OCI-LY7 (cell line): ENCODE measurements around the gene MRPS34. TPM values are rescaled to one million over a fixed set of nuclear protein-coding genes. Genes with fewer than 3 reads are reported as not detected.

ENCODE experiments used
- BruUV-seq: library from RNA; stranded (reverse); fragments of 400-500 nt; replicated peaks from 2 replicates; lab custom pipeline; 2021; lab: Mats Ljungman, UMichigan
- CTCF ChIA-PET: fragments of 300-600 bp; sonication (Branson Sonifier 250); formaldehyde crosslinking; loops from one replicate; lab custom pipeline; 2022; ENCODE audit warnings: antibody characterized with exemption; ENCODE audit not compliant: unreplicated experiment; lab: Charles Lee
- POLR2A ChIA-PET: fragments of 300-600 bp; sonication (Branson Sonifier 250); formaldehyde crosslinking; loops from one replicate; lab custom pipeline; 2022; ENCODE audit warnings: antibody characterized with exemption; lab: Charles Lee
- DNase-seq: peaks from one replicate; pipeline ENCODE4 v3.0.0-alpha.2; 2015; ENCODE audit warnings: low spot score
- H2AFZ ChIP-seq: fragments of 200-600 bp; sonication (generic), shearing (Covaris generic); 2 replicates; pipeline ENCODE4 v1.6.1; 2014; ENCODE audit warnings: mild to moderate bottlenecking, antibody characterized with exemption, low read length, moderate library complexity
- H3K27ac ChIP-seq: fragments of 200-600 bp; sonication (generic); 2 replicates; pipeline ENCODE4 v1.5.1; 2014; ENCODE audit warnings: mixed run types, low read depth, mild to moderate bottlenecking, moderate library complexity, low read length, inconsistent platforms; ENCODE audit not compliant: poor library complexity, severe bottlenecking
- H3K36me3 ChIP-seq: fragments of 200-600 bp; sonication (generic); 2 replicates; pipeline ENCODE4 v1.6.1; 2014; ENCODE audit warnings: mild to moderate bottlenecking, antibody characterized with exemption, low read length, moderate library complexity, mixed read lengths; ENCODE audit not compliant: insufficient read depth
- H3K4me1 ChIP-seq: fragments of 200-600 bp; sonication (generic); 2 replicates; pipeline ENCODE4 v1.5.1; 2014; ENCODE audit warnings: mild to moderate bottlenecking, low read length; ENCODE audit not compliant: insufficient read depth, poor library complexity, severe bottlenecking
- H3K4me2 ChIP-seq: fragments of 200-600 bp; sonication (generic); 2 replicates; pipeline ENCODE4 v1.6.1; 2014; ENCODE audit warnings: mild to moderate bottlenecking, low read length
- H3K4me3 ChIP-seq: fragments of 200-600 bp; sonication (generic); 2 replicates; pipeline ENCODE4 v1.5.1; 2014; ENCODE audit warnings: mild to moderate bottlenecking, low read depth, low read length; ENCODE audit not compliant: poor library complexity, severe bottlenecking
- H3K79me2 ChIP-seq: fragments of 200-600 bp; sonication (generic); 2 replicates; pipeline ENCODE4 v1.6.1; 2016; ENCODE audit warnings: low read depth, mild to moderate bottlenecking, low read length, moderate library complexity, mixed read lengths; ENCODE audit not compliant: insufficient read depth
- H3K9me2 ChIP-seq: fragments of 200-600 bp; sonication (generic); 2 replicates; pipeline ENCODE4 v1.6.1; 2016; ENCODE audit warnings: mild to moderate bottlenecking, low read length, mixed read lengths; ENCODE audit not compliant: insufficient read depth
- H3K9me3 ChIP-seq: fragments of 200-600 bp; sonication (generic); 2 replicates; pipeline ENCODE4 v1.6.1; 2014; ENCODE audit warnings: mild to moderate bottlenecking, mixed run types, low read length, mixed read lengths
- H4K20me1 ChIP-seq: fragments of 200-600 bp; sonication (generic); 2 replicates; pipeline ENCODE4 v1.6.1; 2014; ENCODE audit warnings: mild to moderate bottlenecking, antibody characterized with exemption, low read length, moderate library complexity, mixed read lengths; ENCODE audit not compliant: insufficient read depth
- EZH2phosphoT487 ChIP-seq: fragments of 200-600 bp; sonication (generic); IDR thresholded peaks from 2 replicates; pipeline ENCODE4 v1.6.1; 2018; ENCODE audit warnings: low read depth, borderline replicate concordance, mild to moderate bottlenecking, mixed run types, antibody characterized with exemption, low read length, moderate library complexity, mixed read lengths
- intact Hi-C: fragments of 100-400 bp; cut with micrococcal nuclease; formaldehyde crosslinking; loops from one replicate; pipeline ENCODE4 v1.10.0; 2022; ENCODE audit not compliant: unreplicated experiment
- total RNA-seq, 2 experiments: library from RNA; depleted of rRNA in 1 of 2; stranded (reverse); fragments of >200 nt in 1 of 2; shearing (Covaris generic) in 1 of 2; gene quantifications; 2 replicates each; pipeline ENCODE4 v1.2.3, GENCODE V29; 2014 to 2022
- TF ChIP-seq, protein P1 (sequence below): fragments of 200-600 bp; sonication (generic); conservative IDR thresholded peaks from 2 replicates; pipeline ENCODE4 v1.5.1; 2014; ENCODE audit warnings: mild to moderate bottlenecking, antibody characterized with exemption, low read length, moderate library complexity, mixed read lengths

The MRPS34 gene
- total RNA-seq, 2 experiments from 2014 or later, result 170 to 196 TPM

DNA sequence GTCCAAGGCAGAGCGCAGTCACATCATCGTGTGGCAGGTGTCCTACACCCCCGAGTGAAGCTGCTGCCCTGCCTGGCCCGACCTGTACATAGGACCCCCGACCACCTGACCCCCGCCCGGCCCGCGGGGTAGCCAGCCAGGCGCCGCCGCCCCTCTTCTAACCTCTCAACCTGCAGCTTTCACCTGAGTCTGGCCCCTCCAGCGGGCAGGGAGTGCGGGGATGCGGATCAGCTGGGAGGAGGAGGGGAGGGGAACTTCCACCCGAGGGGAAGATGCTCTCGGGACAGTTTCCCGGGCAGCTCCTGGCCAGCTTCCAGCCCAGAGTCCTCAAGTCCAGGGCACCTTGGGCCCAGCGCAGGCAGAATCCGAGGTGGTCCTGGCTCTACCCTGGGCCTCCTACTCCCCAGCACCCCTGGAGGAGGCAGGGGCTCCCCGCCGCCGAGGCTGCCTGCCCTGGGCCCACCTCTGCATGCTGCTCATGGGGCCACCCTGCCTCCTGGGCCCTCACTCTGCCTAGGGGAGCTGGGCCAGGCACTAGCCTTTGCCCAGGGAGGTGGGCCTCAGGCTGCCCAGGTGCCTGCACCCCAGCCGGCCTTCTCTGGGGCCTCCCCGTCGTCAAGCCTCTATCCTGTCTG, 4.0 kb downstream of the MRPS34 start:
- DNase-seq, result no peak
- Histone ChIP-seq H3K79me2 (peaks cover 17% of the 10 kb centered on the region; the same call in 1 of the 2 replicates), H3K4me3 (no peak overlapping the region), H3K4me1 (peaks cover 10% of the 10 kb centered on the region), H3K36me3 (peaks cover 74% of the 10 kb centered on the region), H3K4me2 (no peak overlapping the region), H3K27ac (no peak overlapping the region), H3K9me2 (no peaks in the 10 kb centered on the region), H4K20me1 (no peaks in the 10 kb centered on the region), H3K9me3 (no peaks in the 10 kb centered on the region), H2AFZ (no peak overlapping the region)
- intact Hi-C loops, result no loop called here
- TF ChIP-seq, protein P1, sequence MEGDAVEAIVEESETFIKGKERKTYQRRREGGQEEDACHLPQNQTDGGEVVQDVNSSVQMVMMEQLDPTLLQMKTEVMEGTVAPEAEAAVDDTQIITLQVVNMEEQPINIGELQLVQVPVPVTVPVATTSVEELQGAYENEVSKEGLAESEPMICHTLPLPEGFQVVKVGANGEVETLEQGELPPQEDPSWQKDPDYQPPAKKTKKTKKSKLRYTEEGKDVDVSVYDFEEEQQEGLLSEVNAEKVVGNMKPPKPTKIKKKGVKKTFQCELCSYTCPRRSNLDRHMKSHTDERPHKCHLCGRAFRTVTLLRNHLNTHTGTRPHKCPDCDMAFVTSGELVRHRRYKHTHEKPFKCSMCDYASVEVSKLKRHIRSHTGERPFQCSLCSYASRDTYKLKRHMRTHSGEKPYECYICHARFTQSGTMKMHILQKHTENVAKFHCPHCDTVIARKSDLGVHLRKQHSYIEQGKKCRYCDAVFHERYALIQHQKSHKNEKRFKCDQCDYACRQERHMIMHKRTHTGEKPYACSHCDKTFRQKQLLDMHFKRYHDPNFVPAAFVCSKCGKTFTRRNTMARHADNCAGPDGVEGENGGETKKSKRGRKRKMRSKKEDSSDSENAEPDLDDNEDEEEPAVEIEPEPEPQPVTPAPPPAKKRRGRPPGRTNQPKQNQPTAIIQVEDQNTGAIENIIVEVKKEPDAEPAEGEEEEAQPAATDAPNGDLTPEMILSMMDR, result no peak
- no peak for TF ChIP-seq EZH2phosphoT487
- CTCF ChIA-PET, result no interaction called here
- BruUV-seq, result TSS peak; percentile 48
- POLR2A ChIA-PET, result no interaction called here

DNA sequence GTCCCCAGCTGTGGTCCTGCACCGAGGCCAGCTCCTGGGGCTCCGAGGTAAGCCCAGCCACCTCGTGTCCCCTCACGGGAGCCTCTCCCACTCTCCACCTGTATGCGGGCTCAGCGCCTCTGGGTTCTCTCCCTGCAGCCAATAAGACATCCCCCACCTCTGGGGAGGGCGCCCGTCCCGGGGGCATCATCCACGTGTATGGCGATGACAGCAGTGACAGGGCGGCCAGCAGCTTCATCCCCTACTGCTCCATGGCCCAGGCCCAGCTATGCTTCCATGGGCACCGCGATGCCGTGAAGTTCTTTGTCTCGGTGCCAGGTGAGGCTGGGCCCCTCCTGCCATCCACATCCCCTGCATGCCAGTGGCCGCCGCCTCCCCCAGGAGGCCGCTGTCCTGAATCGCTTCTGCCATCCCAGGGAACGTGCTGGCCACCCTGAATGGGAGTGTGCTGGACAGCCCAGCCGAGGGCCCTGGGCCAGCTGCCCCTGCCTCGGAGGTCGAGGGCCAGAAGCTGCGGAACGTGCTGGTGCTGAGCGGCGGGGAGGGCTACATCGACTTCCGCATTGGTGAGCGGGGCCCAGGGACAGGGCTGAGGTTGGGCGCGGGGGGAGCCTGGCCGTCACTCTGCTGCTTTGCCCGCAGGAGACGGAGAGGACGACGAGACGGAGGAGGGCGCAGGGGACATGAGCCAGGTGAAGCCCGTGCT, 4.7 kb downstream of the MRPS34 start:
- Histone ChIP-seq H3K36me3 (peaks cover 75% of the 10 kb centered on the region), H3K27ac (no peak overlapping the region), H3K79me2 (peaks cover 12% of the 10 kb centered on the region; the same call in 1 of the 2 replicates), H3K4me3 (no peak overlapping the region), H3K4me2 (no peak overlapping the region), H3K4me1 (peaks cover 10% of the 10 kb centered on the region), H4K20me1 (no peaks in the 10 kb centered on the region), H3K9me2 (no peaks in the 10 kb centered on the region), H2AFZ (no peak overlapping the region), H3K9me3 (no peaks in the 10 kb centered on the region)
- no peak for DNase-seq
- ChIA-PET POLR2A (no interaction called here), CTCF (no interaction called here)
- no TSS peak for BruUV-seq
- intact Hi-C loops, result no loop called here
- no peak for TF ChIP-seq EZH2phosphoT487
- TF ChIP-seq, protein P1, result no peak
